Activated B cell treated with CpG ODN at 0.5 μM for 24 hours (primary cell): ENCODE results near the gene PNMA5. TPM values are rescaled to one million over a fixed set of nuclear protein-coding genes. Genes with fewer than 3 reads are reported as not detected.

Source experiments
- ATAC-seq: fragments of 200-7000 bp; cut with Tn5 transposase; one replicate; pipeline ENCODE4 v1.10.0; 2021; ENCODE audit warnings: low read depth, mild to moderate bottlenecking, moderate library complexity
- CTCF ChIA-PET: fragments of 350-600 bp; sonication (Branson Sonifier 250); formaldehyde crosslinking; loops from one replicate; lab custom pipeline; 2021; ENCODE audit warnings: antibody characterized with exemption; lab: Charles Lee
- POLR2A ChIA-PET: fragments of 350-600 bp; sonication (Branson Sonifier 250); formaldehyde crosslinking; loops from one replicate; lab custom pipeline; 2021; ENCODE audit warnings: antibody characterized with exemption; lab: Charles Lee
- DNase-seq: peaks from one replicate; pipeline ENCODE4 v3.0.0; 2022
- H3K27ac Mint-ChIP-seq: one replicate; pipeline ENCODE4 v1.8.0; 2020; ENCODE audit warnings: mixed read lengths
- H3K27me3 Mint-ChIP-seq: one replicate; pipeline ENCODE4 v1.8.0; 2021; ENCODE audit warnings: mixed read lengths
- H3K36me3 Mint-ChIP-seq: one replicate; pipeline ENCODE4 v1.8.0; 2021; ENCODE audit warnings: low read depth, mixed read lengths
- H3K4me1 Mint-ChIP-seq: one replicate; pipeline ENCODE4 v1.8.0; 2021; ENCODE audit warnings: mixed read lengths
- H3K4me3 Mint-ChIP-seq: one replicate; pipeline ENCODE4 v1.8.0; 2020; ENCODE audit warnings: mild to moderate bottlenecking, mixed read lengths
- H3K9me3 Mint-ChIP-seq: one replicate; pipeline ENCODE4 v1.8.0; 2020; ENCODE audit warnings: mixed read lengths
- CTCF ChIP-seq: fragments of 200-600 bp; IDR thresholded peaks from one replicate; pipeline ENCODE4 v1.8.0; 2022; ENCODE audit warnings: antibody characterized with exemption, mild to moderate bottlenecking
- intact Hi-C: fragments of 100-400 bp; cut with micrococcal nuclease; formaldehyde crosslinking; loops from one replicate; pipeline ENCODE4 v1.15.1; 2024
- total RNA-seq: library from RNA; stranded (reverse); gene quantifications from 2 replicates; pipeline ENCODE4 v1.2.3, GENCODE V29; 2022

PNMA5 gene
- total RNA-seq, 1 donor from 2014 or later, result not detected

DNA sequence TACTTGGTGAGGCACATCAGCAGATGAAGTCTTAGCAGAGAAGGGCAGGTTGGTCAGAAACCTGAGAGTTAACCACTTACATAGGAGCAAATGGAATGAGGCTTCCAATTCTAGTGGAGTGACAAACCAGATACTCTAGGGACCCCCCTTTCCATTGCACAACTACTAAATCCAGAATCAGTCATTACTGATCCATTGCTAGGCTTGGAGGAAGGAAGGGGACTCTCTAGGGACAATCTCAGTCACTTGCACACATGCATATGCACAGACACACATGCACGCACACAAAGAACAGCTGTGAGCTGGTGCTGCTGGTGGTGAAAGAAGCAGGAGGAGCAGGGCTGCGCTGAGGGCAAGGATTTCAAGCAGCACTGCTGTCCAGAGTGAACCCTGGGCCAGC, 25.7 kb downstream of the PNMA5 start:
- CTCF ChIA-PET, result no interaction called here
- no peaks in the 10 kb centered on the region for H3K4me1 Mint-ChIP-seq
- POLR2A ChIA-PET, result no interaction called here
- no peak for ATAC-seq
- intact Hi-C loops, result no loop called here
- DNase-seq, result no peak
- no peak overlapping the region for H3K4me3 Mint-ChIP-seq
- no peaks in the 10 kb centered on the region for H3K27me3 Mint-ChIP-seq
- no peaks in the 10 kb centered on the region for H3K9me3 Mint-ChIP-seq
- H3K27ac Mint-ChIP-seq, result no peak overlapping the region
- peaks cover 11% of the 10 kb centered on the region for H3K36me3 Mint-ChIP-seq
- no peak for TF ChIP-seq CTCF

GRCh38 chrX:152960115-152960514, 33.8 kb downstream of the PNMA5 start:
- ChIA-PET POLR2A (no interaction called here), CTCF (interaction anchor here (0.6 kb wide), 1 partner anchor 72 kb away, joined by 3 read pairs; no protein-coding TSS in a partner anchor)
- no peaks in the 10 kb centered on the region for H3K36me3 Mint-ChIP-seq
- H3K4me1 Mint-ChIP-seq, result peaks cover 9% of the 10 kb centered on the region
- no peaks in the 10 kb centered on the region for H3K27me3 Mint-ChIP-seq
- H3K27ac Mint-ChIP-seq, result no peak overlapping the region
- no peak for TF ChIP-seq CTCF
- DNase-seq (no peak), ATAC-seq (no peak)
- H3K9me3 Mint-ChIP-seq, result no peaks in the 10 kb centered on the region
- intact Hi-C loops, result no loop called here
- no peak overlapping the region for H3K4me3 Mint-ChIP-seq

GRCh38 chrX:152959626-152960025, 34.3 kb downstream of the PNMA5 start:
- Mint-ChIP-seq H3K27ac (no peak overlapping the region), H3K9me3 (no peaks in the 10 kb centered on the region), H3K36me3 (no peaks in the 10 kb centered on the region), H3K4me3 (no peak overlapping the region), H3K4me1 (peaks cover 9% of the 10 kb centered on the region), H3K27me3 (no peaks in the 10 kb centered on the region)
- intact Hi-C loops, result loop anchor here (1.0 to 10.0 kb wide), 7 partner anchors 73 to 1095 kb away; no protein-coding TSS in a partner anchor
- no peak for TF ChIP-seq CTCF
- DNase-seq (no peak), ATAC-seq (no peak)
- ChIA-PET CTCF (interaction anchor here (0.6 to 0.9 kb wide), 2 partner anchors 73 to 547 kb away, joined by 3 to 4 read pairs; no protein-coding TSS in a partner anchor), POLR2A (interaction anchor here (1.5 kb wide), 1 partner anchor 18 kb away, joined by 6 read pairs; no protein-coding TSS in a partner anchor)

DNA sequence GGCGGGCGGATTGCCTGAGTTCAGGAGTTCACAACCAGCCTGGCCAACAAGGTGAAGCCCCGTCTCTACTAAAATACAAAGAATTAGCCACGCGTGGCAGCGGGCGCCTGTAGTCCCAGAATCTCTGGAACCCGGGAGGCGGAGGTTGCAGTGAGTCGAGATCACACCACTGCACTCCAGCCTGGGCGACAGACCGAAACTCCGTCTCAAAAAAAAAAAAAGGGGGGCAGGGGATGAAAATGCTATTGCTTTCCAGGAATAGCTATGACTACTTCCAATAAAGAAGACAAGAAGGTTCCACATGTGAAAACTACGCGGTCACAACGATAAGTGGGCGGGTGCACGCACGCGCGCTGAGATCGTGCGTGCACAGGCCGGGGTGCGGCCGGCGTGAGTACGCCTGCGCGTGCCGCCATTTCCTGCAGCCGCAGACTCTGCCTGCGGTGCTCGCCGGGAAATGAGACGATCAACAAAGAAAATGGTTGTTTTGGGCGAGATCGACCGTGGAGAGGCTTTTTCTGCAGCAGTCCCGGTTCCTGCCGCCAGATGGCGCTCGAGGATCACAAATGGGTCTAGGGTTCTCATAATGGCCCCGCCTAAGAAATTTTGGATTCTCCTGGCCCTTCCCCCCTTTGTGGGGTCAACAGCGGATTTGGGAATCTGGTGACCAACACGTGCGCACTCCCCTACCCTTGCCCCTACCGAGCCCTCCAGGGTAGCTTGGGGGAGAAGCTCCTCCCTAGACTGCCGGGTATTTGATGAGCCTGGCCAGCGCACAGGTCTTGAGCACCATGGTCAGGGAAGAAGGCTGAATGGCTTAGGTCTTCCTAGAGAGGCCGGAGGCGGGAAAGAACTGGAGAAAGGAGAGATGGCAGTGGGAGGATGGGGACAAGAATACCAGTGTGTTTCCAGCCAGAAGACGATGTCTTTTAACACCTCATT, 35.1 kb downstream of the PNMA5 start:
- intact Hi-C loops, result loop anchor here (1.0 to 10.0 kb wide), 8 partner anchors 17 to 1096 kb away; no protein-coding TSS in a partner anchor

More for the DNA sequence above, 35.1 kb downstream of the PNMA5 start:
- ATAC-seq (peak; percentile 95), DNase-seq (peak; percentile 79)
- TF ChIP-seq CTCF, result no peak
- peaks cover 9% of the 10 kb centered on the region for H3K4me1 Mint-ChIP-seq
- H3K27ac Mint-ChIP-seq, result peak overlapping the region; percentile 83
- no peaks in the 10 kb centered on the region for H3K36me3 Mint-ChIP-seq
- H3K4me3 Mint-ChIP-seq, result peak overlapping the region; percentile 71
- POLR2A ChIA-PET, result interaction anchor here (0.7 to 1.5 kb wide), 3 partner anchors 17 to 1012 kb away, joined by 3 to 6 read pairs (median 5); no protein-coding TSS in a partner anchor
- CTCF ChIA-PET, result interaction anchor here (0.9 to 2.1 kb wide), 3 partner anchors 17 to 709 kb away, joined by 3 to 10 read pairs (median 4); no protein-coding TSS in a partner anchor
- no peaks in the 10 kb centered on the region for H3K9me3 Mint-ChIP-seq
- H3K27me3 Mint-ChIP-seq, result no peaks in the 10 kb centered on the region
